HCT116 (cell line): ENCODE data around the gene ANO2.

Experiments used
- ATF3 ChIP-seq: IDR thresholded peaks from 2 replicates; pipeline ENCODE4 v1.6.1; 2012
- CTCF ChIP-seq, 3 experiments: fragments of 200-600 bp in 1 of 3; sonication (generic) in 1 of 3; IDR thresholded peaks in 2 of 3; conservative IDR thresholded peaks in 1 of 3; 2 replicates each; pipeline ENCODE4 v1.5.1; 2012 to 2017; ENCODE audit warnings: low read depth in 2 of 3, low read length in 2 of 3, antibody characterized with exemption in 1 of 3, borderline replicate concordance in 1 of 3, control low read depth in 1 of 3, mild to moderate bottlenecking in 1 of 3, mixed read lengths in 1 of 3, mixed run types in 1 of 3, moderate library complexity in 1 of 3; ENCODE audit not compliant: insufficient read depth in 1 of 3
- EZH2 ChIP-seq: fragments of 200-600 bp; sonication (generic); IDR thresholded peaks from 2 replicates; pipeline ENCODE4 v1.6.1; 2017; ENCODE audit warnings: antibody characterized with exemption, mixed run types
- POLR2A ChIP-seq: IDR thresholded peaks from 2 replicates; pipeline ENCODE4 v1.7.0; 2011; ENCODE audit warnings: borderline replicate concordance; ENCODE audit not compliant: insufficient read depth, insufficient read length; ENCODE audit errors: extremely low read depth
- POLR2AphosphoS5 ChIP-seq: IDR thresholded peaks from 2 replicates; pipeline ENCODE4 v1.6.1; 2011; ENCODE audit warnings: mild to moderate bottlenecking, low read depth, low read length, moderate library complexity
- REST ChIP-seq: IDR thresholded peaks from 2 replicates; pipeline ENCODE4 v1.6.1; 2012; ENCODE audit warnings: low read depth

- no peak for TF ChIP-seq POLR2AphosphoS5
- no peak for TF ChIP-seq POLR2A
- no peak for TF ChIP-seq CTCF (IDR thresholded peaks at IDR 0.05 in 2 of 3, conservative IDR thresholded peaks at IDR 0.05 in 1 of 3; ENCODE audit: borderline replicate concordance in 1 of 3, insufficient read depth in 1 of 3, low read depth in 2 of 3, low read length in 2 of 3)
- TF ChIP-seq REST, result no peak
- no peak for TF ChIP-seq EZH2
- TF ChIP-seq ATF3, result no peak
Measured at GRCh38 chr12:5586201-5586600, 358.9 kb downstream of the ANO2 start.
